ENCODE results near the gene PSMA6.
A peak's percentile ranks its signal among the peaks of the same experiment; 100 is the strongest.
"Not testable (repeated sequence)": the region's sequence is repeated elsewhere in the genome, so short reads cannot be mapped to it uniquely, and the experiment has no call there.

Gene PSMA6

DNA sequence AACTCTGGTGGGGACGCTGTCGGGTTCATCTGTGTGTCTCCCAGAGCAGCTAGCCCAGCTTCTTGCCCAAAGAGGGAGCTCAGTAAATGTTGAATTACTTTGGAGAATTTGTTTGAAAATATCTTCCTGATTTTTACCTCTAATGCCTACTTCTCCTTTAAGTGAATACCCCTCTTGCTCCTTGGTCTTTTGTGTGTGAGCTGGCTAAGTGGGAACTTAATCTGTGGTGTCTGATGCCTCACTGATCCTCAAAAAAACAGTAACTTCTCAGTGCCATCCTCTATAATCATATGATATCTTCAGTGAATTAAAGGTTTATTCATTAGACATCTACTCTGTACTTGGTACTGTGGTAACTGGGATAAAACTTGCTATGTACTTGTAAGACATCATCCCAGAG, 7.7 kb upstream of the PSMA6 start:
- DNase-seq, result no peak

DNA sequence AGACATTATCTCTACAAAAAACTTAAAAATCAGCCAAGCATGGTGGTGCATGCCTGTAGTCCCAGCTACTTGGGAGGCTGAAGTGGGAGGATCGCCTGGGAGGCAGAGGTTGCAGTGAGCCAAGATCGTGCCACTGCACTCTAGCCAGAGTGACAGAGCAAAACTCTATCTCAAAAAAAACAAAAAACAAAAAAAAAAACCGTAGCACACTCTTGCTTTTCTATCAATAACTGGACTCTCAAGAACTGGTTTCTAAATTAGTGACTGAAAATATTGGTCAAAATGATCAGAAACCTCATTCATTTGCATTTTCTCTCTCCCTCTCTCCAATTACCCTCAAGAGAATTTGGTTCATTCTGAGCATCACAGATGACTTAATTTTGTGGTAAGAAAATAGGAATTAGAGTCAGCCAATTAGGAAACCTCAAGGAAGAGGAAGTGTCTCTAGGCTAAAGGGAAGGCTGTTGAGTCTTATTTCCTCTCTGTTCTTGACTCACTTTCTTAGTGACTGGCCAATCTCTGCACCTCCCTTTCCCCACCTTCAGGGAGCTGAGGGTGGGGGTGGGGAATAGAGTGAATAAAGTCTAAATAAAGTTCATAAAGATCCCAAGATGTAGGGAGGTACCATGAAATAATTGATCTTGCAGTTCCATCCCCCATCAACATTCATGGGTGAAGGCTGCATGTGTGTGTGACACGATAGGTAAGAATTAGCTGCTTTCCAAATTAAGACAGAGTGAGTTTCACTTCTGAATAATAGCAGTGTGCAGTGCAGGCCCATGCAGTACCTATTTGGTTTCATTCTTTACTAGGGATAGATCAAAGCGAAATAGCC, 6.8 kb upstream of the PSMA6 start:
- DNase-seq, result no peak

DNA sequence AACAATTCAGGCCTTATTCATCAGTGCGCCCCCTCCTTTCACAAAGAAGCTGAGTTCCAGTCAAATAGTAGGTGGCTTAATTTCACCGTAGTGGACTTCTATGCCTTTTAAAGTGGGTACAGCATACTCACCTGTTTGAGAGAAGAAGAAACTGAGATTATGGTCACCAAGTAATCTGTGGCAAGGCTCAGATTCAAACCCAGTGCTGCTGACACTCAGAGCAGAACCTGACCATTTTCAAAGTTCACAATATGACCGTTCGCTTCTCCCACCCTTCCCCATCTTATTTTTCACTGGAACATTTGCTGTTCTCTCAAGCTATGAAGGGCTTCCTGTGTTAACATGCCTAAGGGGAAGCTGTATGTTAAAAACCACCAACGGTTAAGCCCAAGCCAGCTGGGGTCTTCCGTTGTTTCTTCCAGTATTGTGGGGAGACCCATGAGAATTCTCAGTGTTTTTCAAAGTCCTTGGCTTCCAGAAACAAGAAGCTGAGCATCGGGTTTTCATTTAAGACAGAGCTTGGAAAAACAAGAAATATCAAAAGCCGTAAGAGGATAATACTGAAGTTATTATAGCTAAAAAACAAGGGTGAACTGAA, 6.1 kb upstream of the PSMA6 start:
- no peak for DNase-seq

DNA sequence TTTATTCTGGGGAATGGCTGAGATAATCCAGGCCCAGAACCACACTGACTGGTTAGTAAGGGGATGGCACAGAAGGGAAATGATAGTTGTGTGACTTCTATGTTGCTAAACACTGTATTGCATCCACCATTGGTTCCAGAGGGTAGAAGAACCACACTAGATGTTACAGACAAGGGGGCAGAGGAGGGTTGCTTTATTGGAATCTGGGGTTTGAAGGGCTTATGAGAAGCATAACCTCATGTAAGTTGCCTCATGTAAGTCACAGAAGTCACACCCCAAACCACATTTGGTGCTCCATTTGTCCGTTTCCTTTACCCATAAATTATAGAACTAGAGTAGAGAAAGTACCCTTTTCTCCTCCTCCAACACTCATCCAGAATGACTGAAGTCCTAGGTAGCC, 5.5 kb upstream of the PSMA6 start:
- DNase-seq, result no peak

DNA sequence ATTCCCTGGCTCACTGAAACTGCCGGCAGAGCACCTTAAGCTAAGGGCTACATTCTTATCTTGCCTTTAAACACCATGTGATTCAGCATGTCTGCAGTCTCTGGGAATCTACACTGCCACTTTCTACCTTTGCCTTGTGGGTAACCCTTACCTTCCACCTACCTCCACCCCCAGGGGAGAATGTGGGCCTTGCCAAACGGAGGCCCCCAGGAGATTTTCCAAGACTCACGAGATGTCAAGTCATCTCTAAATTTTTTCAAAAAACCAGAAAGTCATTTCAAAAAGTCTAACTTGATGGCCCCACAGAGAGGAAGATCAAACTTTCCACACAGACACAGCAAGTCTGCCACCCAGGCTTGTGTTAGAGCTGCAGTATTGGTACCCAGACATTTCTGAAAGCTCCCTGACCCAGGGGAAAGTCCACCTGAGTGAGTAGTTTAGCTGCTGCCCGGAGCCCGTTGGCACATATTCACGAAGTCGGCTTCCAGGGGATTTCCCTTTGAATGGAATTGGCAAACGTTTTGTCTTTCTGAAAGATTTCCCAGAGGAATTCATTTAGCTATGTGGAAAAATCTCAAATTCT, 4.7 kb upstream of the PSMA6 start:
- DNase-seq, result peak in 8 of 56 donors; percentile 2 to 27 (median 3)

DNA sequence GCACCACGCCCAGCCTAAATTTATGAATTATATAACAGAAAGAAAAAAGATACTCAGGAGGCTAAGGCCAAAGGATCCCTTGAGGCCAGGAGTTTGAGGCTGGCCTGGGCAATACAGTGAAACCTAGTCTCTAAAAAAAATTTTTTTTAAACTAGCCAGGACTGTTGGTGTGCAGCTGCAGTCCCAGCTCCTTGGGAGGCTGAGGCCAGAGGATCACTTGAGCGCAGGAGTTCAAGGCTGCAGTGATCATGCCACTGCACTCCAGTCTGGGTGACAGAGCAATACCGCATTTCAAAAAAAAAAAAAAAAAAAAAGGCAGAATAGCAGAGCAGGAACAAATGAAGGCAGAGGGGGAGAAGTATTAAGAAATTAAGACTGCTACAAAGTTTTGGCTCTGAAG, 2.6 kb upstream of the PSMA6 start:
- DNase-seq, result no peak

DNA sequence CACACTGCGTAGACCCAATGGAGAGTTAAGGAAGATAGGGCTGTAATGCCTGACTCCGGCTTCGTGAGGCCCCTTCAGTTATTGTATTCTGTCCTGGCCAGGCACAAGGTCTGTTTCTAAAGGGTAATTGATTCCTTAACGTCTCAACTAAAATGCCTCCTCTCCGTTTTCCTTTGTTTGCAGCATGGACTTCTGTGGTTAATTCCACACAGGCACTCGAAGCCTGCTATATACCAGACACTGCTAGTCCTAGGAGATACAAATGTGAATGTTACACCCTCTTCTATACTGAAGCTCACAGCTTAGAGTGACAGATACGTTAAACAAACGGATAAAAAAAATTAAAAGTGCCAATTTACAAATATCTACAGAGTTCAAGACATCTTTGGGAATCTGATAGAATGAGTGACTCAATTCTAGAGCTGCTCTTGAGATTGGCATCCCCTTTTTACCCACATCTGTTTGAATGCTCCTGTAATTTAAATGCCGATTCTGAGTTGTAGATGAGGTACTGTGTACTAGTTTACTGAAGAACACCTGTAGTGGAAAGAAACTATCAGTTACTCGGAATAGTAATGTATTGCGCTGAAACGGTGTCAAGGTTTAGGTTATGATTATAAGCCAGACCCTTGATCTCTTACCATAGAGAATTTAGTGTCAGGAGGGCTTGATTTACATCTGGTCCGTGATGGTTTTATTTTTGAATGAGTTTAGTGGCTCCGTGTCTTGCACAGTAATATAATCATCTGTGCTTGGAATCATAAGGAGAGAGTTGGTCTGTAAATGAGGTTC, 784 bp downstream of the PSMA6 start:
- peak in 1 of 56 donors; percentile 54 for DNase-seq

DNA sequence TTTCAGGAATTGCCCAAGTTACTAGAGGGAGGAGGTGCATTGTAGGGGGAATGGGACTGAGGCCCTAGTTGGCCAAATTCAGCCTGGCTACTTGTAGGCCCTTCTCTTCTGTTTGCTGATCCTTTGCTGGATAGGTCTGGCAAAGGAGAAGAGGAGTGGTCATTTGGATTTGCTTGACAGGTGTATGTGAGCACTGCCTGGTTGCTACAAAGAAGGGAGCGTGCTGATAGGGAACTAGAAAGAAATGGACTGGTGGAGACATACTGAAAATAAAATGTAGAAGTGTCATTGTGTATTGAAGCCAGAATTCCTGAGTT, 3.6 kb downstream of the PSMA6 start:
- DNase-seq, result no peak

DNA sequence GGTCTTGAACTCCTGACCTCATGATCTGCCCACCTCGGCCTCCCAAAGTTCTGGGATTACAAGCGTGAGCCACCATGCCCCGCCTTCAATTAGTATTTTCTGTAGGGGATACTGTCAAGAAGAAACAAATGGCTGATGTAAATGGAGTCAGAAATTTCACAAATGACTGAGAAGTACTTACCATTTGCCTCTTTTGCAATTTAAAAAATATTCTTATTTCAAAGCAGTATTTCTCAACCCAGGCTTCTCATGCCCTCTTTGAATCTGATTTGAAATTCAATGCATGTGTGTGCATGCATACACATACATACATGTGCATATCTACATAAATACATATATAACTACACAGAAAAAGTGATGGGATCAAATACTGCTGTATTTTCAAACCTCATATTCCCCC, 4.4 kb downstream of the PSMA6 start:
- DNase-seq, result no peak

DNA sequence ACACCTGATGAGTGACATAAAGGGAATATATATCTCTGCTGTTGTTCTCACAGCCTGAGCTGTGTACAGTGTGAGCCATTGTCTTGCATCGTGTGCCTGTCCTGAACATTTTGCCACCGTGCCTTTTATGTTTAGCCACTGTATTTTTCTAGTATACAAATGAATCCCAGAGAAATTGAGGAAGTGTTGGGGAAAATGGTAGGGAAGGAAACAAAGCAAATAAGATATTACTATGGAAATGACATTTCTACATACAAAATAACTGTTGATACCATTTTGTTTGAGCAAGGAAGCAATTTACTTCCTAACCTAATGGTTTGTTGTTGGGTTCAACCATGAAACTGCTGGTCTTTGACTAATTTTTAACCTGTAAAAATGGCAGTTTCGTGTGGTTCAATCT, 5.5 kb downstream of the PSMA6 start:
- DNase-seq, result no peak

DNA sequence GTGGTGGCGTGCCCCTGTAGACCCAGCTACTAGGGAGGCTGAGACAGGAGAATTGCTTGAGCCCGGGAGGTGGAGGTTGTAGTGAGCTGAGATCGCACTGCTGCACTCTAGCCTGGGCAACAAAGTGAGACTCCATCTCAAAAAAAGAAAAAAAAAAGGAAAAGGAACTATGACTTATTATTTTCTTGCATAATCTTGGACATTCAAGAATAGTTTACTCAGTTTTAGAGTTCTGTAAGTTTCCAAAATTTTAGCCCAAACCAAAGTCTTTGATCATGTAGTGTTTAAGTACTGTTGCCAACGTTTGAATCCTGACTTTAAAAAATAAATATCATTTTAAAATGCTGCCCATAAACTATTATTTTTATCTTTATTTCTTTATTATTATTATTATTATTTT, 6.2 kb downstream of the PSMA6 start:
- no peak for DNase-seq

DNA sequence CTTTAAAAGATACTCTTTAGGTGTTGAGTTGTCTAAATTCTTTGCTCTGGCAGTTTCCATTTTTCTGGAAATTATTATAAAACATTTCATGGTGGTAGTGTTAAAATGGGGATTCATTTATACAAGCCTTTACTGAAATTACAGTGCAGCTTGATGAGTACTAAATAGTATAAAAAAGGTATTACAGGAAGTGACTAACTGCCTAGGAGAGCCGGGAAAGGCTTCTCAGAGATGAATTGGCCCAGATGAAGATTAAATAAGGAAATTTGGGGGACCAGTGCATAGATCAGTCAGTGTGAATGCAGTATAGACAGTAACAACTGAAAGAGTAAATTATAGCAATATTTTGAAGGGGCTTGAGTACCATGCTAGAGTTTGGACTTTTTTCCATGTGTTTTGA, 7.5 kb downstream of the PSMA6 start:
- no peak for DNase-seq

DNA sequence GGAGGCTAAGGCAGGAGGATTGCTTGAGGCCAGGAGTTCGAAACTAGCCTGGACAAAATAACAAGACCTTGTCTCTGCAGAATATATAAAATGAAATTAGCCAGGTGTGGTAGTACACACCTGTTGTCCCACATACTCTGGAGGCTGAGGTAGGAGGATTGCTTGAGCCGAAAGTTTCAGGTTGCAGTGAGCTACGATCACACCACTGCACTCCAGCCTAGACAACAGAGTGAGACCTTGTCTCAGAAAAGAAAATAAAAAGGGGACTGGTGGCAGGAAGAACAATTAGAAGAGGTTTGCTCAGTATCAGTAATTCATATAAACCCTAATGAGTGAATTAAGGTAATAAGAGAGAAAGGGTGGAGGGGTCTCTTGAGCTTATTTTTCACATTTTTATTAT, 8.0 kb downstream of the PSMA6 start:
- no peak for DNase-seq

DNA sequence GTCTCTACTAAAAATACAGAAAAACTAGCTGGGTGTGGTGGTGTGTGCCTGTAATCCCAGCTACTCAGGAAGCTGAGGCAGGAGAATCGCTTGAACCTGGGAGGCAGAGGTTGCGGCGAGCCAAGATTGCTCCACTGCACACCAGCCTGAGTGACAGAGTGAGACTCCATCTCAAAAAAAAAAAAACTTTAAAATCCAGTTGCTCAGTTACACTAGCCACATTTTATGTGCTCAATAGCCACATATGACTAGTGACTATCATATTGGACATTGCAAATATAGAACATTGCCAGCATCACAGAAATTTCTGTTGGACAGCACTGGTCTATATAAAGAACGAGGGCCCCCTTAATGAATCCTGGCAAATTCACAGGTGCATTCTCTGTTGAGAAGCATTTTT, 9.2 kb downstream of the PSMA6 start:
- not testable (repeated sequence) for DNase-seq

DNA sequence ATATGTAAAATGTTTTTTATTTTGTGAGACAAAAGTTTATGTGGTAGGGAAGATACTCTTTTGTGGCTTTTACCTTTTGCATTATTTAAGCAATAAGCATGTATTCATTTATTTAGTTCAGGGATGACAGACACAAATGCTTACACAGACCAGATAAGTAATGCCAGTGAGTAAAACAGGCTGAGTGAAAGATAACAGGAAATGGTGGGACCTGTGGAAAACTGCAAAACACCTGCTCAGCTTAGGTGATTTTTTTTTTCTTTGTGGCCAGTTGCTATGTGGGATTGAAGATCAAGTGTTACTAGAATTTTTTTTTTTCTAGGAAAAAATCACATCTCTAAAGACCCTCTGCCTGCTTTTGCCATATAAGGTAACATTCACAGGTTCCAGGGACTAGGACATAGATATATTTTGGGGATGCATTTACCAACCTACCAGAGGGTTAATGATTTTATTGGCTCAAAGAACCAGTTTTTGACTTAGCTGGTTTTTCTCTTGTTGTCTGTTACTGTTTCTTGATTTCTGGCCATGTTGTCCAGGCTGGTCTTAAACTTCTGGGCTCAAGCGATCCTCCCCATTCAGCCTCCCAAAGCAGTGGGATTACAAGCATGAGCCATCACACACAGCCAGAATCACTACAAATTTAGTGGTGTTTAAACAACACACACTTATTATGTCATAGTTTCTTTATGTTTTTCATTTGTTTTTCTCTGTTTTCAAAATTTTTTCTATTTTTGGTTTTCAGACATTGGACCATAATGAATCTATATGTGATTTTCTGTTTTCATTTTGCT, 9.8 kb downstream of the PSMA6 start:
- DNase-seq, result no peak

DNA sequence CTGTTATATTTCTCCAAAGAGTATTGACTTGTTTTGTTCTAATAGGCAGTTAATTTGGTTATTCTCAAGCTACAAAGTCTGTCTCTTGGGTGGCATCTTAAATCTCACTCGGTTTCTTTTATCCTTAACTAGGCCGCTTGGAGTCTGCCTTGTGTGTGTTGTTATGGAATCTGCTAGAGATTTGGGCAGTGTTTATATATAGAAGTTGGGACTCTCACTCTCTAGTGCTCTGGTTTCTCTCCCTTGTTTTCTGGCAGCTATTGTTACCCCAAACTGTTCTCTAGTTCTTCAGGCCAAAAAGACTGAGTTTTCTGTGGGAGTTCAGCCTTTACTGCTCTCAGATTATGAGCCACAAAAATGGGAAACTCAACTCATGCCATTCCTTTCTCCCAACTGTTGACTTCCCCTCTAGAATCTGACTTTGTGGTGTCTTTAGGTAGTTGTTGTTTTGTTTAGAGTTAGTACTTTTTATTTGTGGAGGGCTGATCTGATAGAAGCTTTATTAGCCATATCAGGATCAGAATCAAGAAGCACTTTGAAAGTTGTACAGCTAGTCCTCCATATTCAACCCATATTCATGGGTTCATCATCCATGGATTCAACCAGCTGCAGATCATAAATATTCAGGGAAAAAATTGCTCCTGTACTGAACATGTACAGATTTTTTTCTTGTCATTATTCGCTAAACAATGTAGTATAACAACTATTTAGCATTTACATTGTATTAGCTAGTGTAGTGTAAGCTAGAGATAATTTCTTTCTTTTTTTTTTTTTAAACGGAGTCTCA, 11.2 kb downstream of the PSMA6 start:
- no peak for DNase-seq

DNA sequence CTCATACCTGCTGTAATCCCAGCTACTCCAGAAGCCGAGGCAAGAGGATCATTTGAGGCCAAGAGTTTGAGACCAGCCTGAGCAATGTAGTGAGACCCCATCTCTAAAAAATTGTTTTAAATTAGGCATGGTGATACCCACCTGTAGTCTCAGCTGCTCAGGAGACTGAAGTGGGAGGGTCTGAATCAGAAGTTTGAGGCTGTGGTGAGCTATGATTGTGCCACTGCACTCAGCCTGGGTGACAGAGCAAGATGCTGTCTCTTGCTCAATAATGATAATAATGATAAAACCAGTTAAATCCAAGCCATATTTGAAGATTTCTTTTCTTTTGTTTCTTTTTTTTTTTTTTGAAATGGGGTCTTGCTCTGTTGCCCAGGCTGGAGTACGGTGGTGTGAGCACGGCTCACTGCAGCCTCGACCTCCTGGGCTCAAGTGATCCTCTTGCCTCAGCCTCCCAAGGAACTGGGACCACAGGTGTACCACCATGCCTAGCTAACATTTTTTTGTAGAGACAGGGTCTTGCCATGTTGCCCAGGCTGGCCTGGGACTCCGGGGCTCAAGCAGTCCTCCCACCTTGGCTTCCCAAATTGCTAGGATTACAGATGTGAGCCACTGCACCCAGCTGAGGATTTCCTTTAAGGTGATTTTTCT, 12.8 kb downstream of the PSMA6 start:
- DNase-seq, result no peak

DNA sequence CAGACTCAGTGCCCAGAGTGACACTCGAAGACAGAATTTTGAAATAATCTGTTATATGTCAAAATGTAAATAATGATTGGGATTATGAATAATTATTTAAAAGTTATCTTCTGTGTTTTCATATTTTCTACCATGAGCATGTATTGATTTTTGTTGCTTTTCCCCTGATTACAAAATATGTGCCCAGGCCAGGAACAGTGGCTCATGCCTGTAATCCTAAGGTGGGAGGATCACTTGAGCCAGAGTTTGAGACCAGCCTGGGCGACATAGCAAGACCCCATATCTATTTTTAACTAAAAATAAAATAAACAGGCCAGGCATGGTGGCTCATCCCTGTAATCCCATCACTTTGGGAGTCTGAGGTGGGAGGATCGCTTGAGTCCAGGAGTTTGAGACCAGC, 13.5 kb downstream of the PSMA6 start:
- DNase-seq, result no peak

DNA sequence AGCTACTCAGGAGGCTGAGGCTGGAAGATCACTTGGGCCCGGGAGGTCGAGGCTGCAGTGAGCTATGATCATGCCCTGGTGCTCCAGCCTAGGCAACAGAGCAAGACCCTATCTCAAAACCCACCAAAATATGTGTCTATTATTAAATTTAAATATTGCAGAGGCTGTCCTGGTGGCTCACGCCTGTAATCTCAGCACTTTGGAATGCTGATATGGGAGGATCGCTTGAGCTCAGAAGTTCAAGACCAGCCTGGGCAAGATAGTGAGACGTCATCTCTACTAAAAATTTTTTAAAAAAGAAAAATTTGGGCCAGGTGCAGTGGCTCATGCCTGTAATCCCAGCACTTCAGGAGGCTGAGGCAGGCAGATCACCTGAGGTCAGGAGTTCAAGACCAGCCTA, 13.9 kb downstream of the PSMA6 start:
- no peak for DNase-seq

DNA sequence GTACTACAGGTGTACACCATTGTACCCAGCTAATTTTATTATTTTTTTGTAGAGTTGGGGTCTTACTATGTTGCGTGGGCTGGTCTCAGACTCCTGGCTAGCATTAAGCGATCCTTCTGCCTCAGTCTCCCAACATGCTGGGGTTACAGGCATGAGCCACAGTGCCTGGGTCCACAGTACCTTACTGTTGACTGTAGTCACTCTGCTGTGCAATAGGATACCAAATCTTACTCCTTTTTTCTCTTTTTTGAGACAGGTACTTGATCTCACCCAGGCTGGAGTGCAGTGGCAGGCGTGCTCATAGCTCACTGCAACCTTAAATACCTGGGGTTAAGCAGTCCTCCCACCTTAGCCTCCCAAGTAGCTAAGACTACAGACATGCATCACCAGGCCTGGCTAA, 25.6 kb downstream of the PSMA6 start:
- DNase-seq, result no peak
